Right lobe of liver (tissue), 6 donors: ENCODE data around the gene TSPYL2. TPM values are rescaled to one million over a fixed set of nuclear protein-coding genes. Genes with fewer than 3 reads are reported as not detected.

ENCODE experiments used
- ATAC-seq, 4 donors: fragments of 200-7000 bp; cut with Tn5 transposase; one replicate each; pipeline ENCODE4 v1.9.1; 2020; ENCODE audit warnings: mild to moderate bottlenecking in 4 of 4, moderate library complexity in 4 of 4
- DNase-seq, 3 donors: peaks; one replicate each; pipeline ENCODE4 v3.0.0-alpha.2; 2020
- H3K27ac ChIP-seq, 3 donors: fragments of 200-600 bp; one replicate each; pipeline ENCODE4 v1.8.0; 2022
- H3K27me3 ChIP-seq, 2 donors: fragments of 200-600 bp; one replicate each; pipeline ENCODE4 v1.8.0; 2022
- H3K36me3 ChIP-seq, 4 donors: fragments of 200-600 bp; sonication (generic) in 1 of 4; one replicate each; pipeline versions ENCODE4 v1.5.1 to v1.8.0; 2017 to 2022; ENCODE audit warnings: control low read depth in 1 of 4
- H3K4me1 ChIP-seq, 4 donors: fragments of 200-600 bp; sonication (generic) in 1 of 4; one replicate each; pipeline versions ENCODE4 v1.5.1 to v1.8.0; 2017 to 2022; ENCODE audit warnings: control low read depth in 1 of 4
- H3K4me3 ChIP-seq, 3 donors: fragments of 200-600 bp; one replicate each; pipeline ENCODE4 v1.8.0; 2022
- H3K9me3 ChIP-seq, 4 donors: fragments of 200-600 bp; sonication (generic) in 1 of 4; one replicate each; pipeline versions ENCODE4 v1.5.1 to v1.8.0; 2017 to 2022; ENCODE audit warnings: control low read depth in 1 of 4
- POLR2A ChIP-seq: fragments of 450-650 bp; IDR thresholded peaks from one replicate; pipeline ENCODE4 v1.6.1; 2017; ENCODE audit warnings: antibody characterized with exemption, mild to moderate bottlenecking
- WGBS: methylation state at CpG from one replicate; pipeline ENCODE4 v1.1.6; 2018; ENCODE audit warnings: low coverage, low lambda C conversion rate; ENCODE audit not compliant: insufficient coverage; ENCODE audit errors: missing lambda C conversion rate; 5-methylcytosine and 5-hydroxymethylcytosine counted together
- intact Hi-C, 2 donors: fragments of 100-400 bp; cut with DNase I; formaldehyde crosslinking; loops; one replicate each; pipeline versions ENCODE4 v1.11.2 to v1.14.1; 2022
- total RNA-seq, 6 experiments: library from RNA; depleted of rRNA in 2 of 6; stranded (reverse); fragments of >200 nt in 2 of 6; fragmentation: NEBNext Ultra II Directional in 3 of 6; extraction: Animal tissue kit (Norgen Biotek cat#: 25700) in 3 of 6; gene quantifications; one replicate each; pipeline versions ENCODE4 v1.1.0 to v1.2.4, GENCODE V29; 2016 to 2023
- TF ChIP-seq, protein P1 (sequence below), 4 donors: fragments of 200-600 bp in 3 of 4; fragments of 450-650 bp in 1 of 4; IDR thresholded peaks; one replicate each; pipeline versions ENCODE4 v1.5.1 to v1.8.0; 2016 to 2022; ENCODE audit warnings: antibody characterized with exemption in 4 of 4, mild to moderate bottlenecking in 2 of 4
- donor health status: DM: no; HTN: yes; CAD: no.
- donor health status: DM: no; HTN: no; CAD: no.
- donor health status: DM: no; HTN: no; CAD: no.
- donor health status: DM: no; HTN: yes; CAD: no.
- donor health status: DM: no; HTN: yes; CAD: no.

Gene TSPYL2
- total RNA-seq, 6 experiments from 2014 or later: 2.8 to 8.8 (median 4.9) TPM

DNA sequence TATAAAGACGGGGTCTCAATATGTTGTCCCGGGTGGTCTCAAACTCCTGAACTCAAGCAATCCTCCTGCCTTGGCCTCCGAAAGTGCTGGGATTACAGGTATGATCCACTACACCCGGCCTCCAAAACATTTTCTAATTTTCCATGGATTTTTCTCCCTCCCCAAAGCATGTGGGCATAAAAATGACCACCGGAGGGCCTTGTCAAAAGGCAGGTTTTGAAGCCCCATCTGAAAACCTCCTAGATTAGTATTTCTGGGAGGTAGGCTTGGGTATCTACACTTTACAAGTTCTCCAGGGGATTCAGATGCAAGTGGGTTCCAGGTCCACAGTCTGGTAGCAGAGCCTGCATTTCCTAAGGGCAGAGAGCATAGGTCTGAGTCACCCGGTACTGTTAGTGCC, 34.9 kb upstream of the TSPYL2 start:
- ATAC-seq (no peak), DNase-seq (no peak)
- Histone ChIP-seq H3K9me3 (no peaks in the 10 kb centered on the region), H3K4me1 (no peaks in the 10 kb centered on the region), H3K4me3 (no peak overlapping the region), H3K27me3 (no peaks in the 10 kb centered on the region), H3K36me3 (no peaks in the 10 kb centered on the region), H3K27ac (no peak overlapping the region)
- TF ChIP-seq, protein P1, sequence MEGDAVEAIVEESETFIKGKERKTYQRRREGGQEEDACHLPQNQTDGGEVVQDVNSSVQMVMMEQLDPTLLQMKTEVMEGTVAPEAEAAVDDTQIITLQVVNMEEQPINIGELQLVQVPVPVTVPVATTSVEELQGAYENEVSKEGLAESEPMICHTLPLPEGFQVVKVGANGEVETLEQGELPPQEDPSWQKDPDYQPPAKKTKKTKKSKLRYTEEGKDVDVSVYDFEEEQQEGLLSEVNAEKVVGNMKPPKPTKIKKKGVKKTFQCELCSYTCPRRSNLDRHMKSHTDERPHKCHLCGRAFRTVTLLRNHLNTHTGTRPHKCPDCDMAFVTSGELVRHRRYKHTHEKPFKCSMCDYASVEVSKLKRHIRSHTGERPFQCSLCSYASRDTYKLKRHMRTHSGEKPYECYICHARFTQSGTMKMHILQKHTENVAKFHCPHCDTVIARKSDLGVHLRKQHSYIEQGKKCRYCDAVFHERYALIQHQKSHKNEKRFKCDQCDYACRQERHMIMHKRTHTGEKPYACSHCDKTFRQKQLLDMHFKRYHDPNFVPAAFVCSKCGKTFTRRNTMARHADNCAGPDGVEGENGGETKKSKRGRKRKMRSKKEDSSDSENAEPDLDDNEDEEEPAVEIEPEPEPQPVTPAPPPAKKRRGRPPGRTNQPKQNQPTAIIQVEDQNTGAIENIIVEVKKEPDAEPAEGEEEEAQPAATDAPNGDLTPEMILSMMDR (IDR thresholded peaks at IDR 0.05): no peak
- TF ChIP-seq POLR2A: no peak
- 67% methylated on average over 6 of the region's 6 CpGs for WGBS
- intact Hi-C loops: no loop called here

GRCh38 chrX:53048169-53049126, 33.7 kb upstream of the TSPYL2 start, which contains the start of gene GPR173:
GPR173 (plus strand) TSS chrX:53048789; CDS start chrX:53076622, 27,833 bp downstream.
- ATAC-seq (peak; percentile 28 to 39 (median 34)), DNase-seq (no peak)
- no peak within 1 kb of the TSS for H3K27ac ChIP-seq
- no peak within 1 kb of the TSS for H3K4me3 ChIP-seq
- H3K9me3 ChIP-seq: no peaks in the 10 kb centered on the region
- intact Hi-C loops: no loop called here
- no peaks in the 10 kb centered on the region for H3K4me1 ChIP-seq
- no peaks in the 10 kb centered on the region for H3K27me3 ChIP-seq
- 22% methylated on average over 16 of the region's 38 CpGs for WGBS
- no peaks in the 10 kb centered on the region for H3K36me3 ChIP-seq
- TF ChIP-seq, protein P1 (IDR thresholded peaks at IDR 0.05): no peak
- no peak for TF ChIP-seq POLR2A

DNA sequence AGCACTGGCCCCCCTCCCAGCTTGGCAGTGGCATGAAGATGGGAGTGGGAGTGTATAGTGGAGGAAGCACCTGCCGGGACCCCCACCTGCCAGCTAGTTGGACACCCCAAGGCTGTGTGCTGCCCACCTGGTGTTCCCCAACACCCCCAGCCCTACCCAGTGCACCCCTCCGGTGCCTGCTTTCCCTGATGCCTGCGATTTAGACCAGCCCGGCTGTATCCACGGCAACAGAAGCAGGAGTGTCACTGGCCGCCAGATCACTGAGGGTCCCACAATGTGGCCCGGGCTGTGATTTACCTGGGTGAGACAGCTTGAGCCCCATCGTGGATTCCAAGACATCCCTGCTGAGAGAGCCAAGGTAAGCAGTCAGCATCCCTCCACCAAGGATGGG, 33.0 kb upstream of the TSPYL2 start:
- H3K27ac ChIP-seq: no peak overlapping the region
- H3K27me3 ChIP-seq: no peaks in the 10 kb centered on the region
- DNase-seq: no peak
- no peaks in the 10 kb centered on the region for H3K4me1 ChIP-seq
- no peaks in the 10 kb centered on the region for H3K9me3 ChIP-seq
- WGBS: no CpG with 5 or more reads among the region's 8 CpGs
- TF ChIP-seq, protein P1 (IDR thresholded peaks at IDR 0.05): no peak
- TF ChIP-seq POLR2A: no peak
- ATAC-seq: no peak
- intact Hi-C loops: no loop called here
- no peaks in the 10 kb centered on the region for H3K36me3 ChIP-seq
- H3K4me3 ChIP-seq: no peak overlapping the region

DNA sequence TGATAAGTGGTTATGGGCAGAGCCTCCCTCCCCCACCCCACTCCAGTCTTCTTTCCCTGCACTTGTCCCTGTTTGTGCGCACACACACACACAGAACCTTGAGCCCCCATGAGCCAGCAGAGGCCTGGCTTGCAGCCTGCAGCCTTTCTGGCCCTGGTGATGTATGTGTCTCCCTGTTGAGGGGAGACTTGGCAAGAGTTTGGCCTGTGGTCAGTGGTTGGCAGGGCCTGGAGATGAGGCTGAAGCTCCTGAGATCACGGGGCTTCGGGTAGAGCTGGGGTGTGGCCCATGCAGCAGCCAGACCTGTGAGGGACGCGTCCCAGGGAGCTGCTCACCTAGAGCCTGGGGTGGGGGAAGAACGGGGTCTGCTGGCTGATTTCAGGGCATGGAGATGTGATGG, 31.3 kb upstream of the TSPYL2 start:
- no peak overlapping the region for H3K4me3 ChIP-seq
- H3K36me3 ChIP-seq: no peaks in the 10 kb centered on the region
- TF ChIP-seq, protein P1 (IDR thresholded peaks at IDR 0.05): no peak
- TF ChIP-seq POLR2A: no peak
- H3K27ac ChIP-seq: no peak overlapping the region
- intact Hi-C loops: no loop called here
- no peaks in the 10 kb centered on the region for H3K27me3 ChIP-seq
- WGBS: 74% methylated on average over 5 of the region's 6 CpGs
- no peaks in the 10 kb centered on the region for H3K4me1 ChIP-seq
- no peaks in the 10 kb centered on the region for H3K9me3 ChIP-seq
- ATAC-seq: no peak
- no peak for DNase-seq
